T-helper 2 cell (primary cell): Measurements from ENCODE around the gene ZDHHC9.
"Not testable (repeated sequence)": the region's sequence is repeated elsewhere in the genome, so short reads cannot be mapped to it uniquely, and the experiment has no call there.

Experiments used
- DNase-seq, 5 experiments: peaks; one replicate each; pipeline versions ENCODE4 v3.0.0 to v3.0.0-alpha.2; 2012 to 2022
- total RNA-seq, 2 donors: gene quantifications; one replicate each; lab custom pipeline; 2026; lab: John Stamatoyannopoulos, UW

ZDHHC9 gene
- total RNA-seq, result 4.1 to 5.5 reads per million in 2 donors

DNA sequence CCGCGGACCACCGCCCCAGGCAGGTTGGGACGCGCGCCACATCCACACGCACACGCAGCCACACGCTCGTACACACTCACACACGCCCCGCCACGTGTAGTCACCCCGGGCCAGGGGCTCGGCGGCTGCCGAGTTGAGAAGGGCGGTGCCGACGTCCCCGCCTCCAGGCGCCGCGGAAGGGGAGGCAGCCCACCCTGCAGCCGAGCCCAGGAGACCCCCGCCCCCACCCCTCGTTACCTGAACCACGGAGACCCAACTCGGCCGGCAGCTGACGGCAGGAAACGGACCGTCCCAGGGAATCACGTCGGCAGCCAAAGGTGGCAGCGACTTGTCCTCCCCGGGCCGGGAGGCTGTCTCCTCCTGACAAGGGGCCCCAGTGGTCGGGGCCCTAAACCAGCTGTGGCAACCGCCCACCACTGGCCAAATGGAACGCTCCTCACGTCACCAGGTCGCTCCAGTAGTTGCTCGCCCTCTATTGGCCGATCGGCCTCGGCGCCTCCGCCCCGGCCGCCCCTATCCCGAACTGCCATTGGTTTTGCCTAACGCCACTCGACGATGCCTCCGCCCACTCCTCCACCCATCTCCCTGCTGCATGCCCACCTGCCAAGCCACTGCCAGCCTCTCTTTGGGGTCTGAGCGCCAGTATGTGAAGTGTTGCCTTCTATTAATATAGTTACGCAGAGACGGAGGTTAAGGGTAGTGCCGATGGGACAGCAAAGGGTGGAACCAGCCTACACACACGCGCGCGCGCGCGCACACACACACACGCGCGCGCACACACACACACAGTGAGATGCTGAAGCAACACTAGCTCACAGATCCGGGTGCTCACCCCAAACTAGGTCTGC lies at the start of gene ZDHHC9:
Gene ZDHHC9 (minus strand): TSS at position 428 of the 848 bp plus-strand sequence. CDS start 1,941 bp downstream, outside the sequence.
- DNase-seq, result peak; percentile 64 to 91 (median 76)

DNA sequence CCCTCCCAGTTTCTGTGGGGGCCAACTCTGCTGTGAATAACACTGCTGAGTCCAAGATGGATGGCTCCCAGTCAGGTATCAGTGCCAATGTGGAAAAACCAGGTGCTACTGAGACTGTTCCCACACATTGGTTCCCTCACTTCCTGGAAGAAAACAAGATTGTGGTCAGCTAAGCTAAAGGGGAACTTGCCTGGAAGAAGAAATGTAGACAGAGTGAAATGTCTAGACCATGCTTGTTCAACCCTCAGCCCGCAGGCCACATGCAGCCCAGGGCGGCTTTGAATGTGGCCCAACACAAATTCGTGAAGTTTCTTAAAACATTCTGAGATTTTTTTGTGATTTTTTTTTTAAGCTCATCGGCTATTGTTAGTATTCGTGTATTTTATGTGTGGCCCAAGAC lies 33.7 kb upstream of the ZDHHC9 start:
- no peak for DNase-seq

DNA sequence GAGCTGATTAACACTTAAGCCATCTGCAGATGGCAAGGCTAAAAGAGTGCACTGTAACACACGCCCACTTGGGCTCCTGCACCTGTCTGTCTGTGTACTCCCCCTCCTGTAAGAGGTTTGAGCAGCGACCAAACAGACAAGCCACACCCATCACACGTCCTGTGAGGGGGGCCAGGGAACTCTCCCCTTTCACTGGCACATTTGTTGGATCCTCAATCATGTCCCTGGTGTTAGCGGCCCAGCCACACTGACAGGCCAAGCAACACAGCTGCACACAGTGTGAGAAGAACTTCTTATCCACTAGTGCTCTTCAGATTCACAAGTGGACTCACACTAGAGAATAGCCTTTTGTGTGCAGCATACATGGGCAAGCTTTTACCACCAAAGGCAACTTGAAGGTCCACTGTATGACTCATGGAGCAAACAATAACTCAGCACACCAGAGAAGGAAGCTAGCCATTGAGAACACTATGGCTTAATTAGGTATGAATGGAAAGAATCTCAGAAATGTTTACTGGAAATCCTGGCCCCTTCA lies 33.2 kb upstream of the ZDHHC9 start:
- DNase-seq, result no peak

DNA sequence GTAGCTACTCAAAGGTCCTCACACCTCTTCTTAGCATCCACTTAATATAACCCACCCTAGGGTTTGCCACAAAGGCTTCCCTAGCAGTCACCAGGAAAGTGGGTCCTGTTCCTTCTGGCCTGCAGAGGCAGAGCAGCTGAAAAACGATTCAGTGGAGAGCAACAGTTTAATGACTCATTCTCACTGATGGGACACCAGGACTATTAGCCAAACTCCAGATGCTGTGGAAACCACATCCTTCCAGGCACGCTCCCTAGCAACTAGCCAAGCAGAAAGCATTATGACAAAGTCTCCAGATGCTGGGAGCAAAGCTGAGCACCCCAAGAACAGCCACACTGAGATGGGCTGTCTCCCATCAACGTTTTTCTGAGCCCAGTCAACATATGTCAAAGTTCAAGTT lies 32.0 kb upstream of the ZDHHC9 start:
- DNase-seq, result no peak

DNA sequence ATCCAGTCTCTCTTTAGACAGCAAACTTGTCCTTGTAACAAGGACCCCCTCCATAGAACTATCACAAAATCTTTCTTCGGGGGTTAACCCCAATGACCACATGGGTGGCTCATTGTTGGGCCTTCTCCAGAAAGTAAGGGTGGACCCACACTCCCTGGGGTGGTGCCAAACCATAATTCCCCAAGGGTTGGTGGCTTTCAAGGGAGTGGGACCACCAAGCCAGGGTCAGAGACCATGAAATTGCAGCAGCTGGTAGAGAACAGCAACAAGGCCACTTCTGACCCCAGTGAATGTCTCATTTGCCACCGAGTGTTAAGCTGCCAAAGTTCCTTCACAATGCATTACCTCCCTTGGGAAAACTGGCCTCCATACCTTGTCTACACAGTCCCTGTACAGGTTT lies 28.8 kb upstream of the ZDHHC9 start:
- no peak for DNase-seq

DNA sequence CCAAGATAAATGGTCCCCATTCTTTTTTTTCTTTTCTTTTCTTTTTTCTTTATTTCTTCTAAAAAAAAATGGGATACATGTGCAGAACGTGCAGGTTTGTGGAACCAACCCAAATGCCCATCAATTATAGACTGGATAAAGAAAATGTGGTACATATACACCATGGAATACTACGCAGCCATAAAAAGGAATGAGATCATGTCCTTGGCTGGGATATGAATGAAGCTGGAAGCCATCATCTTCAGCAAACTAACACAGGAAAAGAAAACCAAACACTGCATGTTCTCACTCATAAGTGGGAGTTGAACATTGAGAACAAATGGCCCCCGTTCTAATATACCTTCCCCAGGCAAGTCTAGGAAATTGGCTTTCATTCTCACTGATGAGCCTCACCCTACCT lies 22.6 kb upstream of the ZDHHC9 start:
- not testable (repeated sequence) for DNase-seq

DNA sequence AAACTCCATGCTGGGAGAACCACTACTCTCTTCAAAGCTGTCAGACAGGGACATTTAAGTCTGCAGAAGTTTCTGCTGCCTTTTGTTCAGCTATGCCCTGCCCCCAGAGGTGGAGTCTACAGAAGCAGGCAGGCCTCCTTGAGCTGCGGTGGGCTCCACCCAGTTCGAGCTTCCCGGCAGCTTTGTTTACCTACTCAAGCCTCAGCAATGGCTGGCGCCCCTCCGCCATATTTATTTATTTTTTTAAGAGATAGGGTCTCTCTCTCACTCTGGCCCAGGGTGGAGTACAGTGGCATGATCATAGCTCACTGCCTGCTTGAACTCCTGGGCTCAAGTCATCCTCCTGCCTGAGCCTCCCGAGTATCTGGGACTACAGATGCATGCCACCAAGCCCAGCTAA lies 15.4 kb upstream of the ZDHHC9 start:
- not testable (repeated sequence) for DNase-seq

DNA sequence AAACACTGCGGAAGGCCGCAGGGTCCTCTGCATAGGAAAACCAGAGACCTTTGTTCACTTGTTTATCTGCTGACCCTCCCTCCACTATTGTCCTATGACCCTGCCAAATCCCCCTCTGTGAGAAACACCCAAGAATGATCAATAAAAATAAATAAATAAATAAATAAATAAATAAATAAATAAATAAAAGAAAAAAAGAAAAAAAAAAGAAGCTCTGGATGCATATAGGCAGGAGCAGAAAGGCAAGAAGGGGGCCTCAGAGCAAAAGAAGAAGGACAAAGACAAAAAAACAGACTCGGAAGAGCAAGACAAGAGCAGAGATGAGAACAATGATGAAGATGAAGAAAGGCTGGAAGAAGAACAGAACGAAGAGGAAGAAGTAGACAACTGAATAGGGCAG lies 8.1 kb upstream of the ZDHHC9 start:
- DNase-seq, result not testable (repeated sequence)

DNA sequence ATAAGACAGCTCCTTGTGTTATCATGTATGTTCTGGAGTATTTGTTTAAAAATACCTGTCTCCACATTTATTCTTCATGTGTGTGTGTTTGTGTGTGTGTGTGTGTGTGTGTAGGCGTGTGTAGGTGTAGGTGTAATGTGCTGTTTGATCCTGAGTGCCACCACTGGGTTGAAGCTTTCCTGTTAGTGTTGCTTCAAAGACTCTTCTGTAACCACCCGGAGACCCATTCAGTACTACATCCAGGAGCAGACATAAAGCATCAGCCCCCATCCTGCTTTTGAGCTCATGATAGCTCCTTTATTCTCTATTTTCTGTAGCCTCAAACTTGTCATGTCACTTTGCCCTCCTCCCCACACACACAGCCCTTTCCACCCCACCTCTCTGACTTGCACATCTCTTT lies 3.0 kb upstream of the ZDHHC9 start:
- no peak for DNase-seq

DNA sequence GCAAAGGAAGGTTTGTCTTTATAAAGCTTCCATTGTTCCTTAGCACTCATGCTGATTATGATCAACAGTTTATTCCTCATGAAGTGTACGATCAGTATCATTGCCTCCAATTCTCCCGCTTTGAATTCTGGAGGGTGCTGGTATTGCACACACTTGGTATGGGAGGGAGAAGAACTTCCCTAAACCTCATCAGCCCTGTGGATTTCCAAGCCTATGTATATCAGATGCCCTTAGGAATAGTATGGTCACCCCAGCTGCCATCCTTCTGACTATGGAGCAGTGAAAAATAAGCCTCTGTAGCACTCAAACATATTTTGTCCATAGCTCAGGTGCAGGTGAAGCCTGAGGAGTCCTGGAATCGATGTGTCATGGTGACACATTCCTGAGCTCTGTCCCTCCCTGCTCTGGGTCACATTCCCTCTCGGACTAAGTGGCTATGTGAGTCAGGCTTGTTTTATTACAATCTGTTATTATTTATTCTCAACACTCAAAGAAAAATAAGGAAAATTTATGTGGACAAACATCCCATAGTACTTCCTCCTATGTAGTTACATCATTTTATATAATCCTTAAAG lies 2.0 kb upstream of the ZDHHC9 start:
- no peak for DNase-seq

DNA sequence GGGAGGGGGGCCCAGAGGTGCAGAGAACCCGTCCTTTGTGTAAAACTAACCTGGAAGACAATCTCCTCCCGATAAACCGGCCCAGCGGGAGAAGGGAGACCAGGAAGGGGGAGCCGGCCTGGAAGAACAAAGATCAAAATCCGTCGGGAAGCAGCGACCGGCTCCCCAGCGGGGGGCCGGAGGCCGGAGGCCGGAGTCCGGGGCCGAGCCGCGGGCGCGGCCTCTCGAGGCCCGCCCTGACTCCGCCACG lies 552 bp downstream of the ZDHHC9 start:
- DNase-seq, result no peak

DNA sequence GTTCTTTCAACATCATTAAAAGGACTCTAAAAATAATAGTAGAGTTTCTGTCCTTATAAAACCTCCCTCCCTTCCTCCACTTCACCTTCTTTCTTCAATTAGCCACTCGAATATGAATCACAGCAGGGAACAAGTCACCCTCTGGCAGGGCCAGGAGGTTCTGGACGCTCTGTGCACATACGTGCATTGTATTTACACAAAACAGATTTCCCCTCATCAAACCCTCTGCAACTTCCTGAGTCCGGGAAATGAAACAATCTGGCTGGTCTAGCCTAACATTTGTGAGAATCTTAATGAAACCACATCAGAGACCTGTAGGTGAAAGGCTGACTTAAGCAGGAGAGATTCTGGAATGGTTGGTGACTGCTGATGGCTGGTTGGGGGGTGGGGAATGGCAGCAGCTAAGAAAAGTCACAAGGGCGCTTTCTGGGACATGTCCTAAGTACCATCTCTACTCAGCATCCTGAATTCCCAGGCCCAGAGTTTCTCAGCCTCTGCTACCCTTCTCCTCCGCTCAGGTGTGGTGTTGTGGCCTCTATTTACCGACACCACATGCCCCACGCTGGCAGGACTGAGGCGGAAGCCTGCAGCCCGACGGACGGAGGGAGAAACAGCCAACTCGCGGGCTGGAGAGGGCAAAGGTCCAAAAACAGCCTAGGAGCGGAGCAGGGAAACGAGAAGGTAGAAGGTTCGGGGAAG lies 1.0 kb downstream of the ZDHHC9 start:
- DNase-seq, result no peak

DNA sequence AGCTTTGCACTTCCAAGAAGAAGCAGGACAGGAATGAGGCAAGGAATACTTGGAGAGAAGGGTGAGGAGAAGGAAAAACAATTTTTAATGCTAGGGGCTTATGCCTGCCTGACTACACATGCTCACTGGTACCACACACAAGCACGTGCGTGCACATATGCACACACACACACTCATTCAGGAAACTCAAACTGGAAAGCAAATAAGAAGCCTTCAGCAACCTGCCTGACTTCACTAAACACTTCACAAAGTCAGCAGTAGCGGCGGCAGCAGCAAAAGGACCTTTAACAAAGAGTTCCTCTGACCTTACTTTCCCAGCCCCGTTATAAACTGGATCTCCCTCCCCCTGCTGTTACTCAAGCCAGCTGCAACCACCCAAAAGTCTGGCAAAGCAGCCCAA lies 3.3 kb downstream of the ZDHHC9 start:
- no peak for DNase-seq

DNA sequence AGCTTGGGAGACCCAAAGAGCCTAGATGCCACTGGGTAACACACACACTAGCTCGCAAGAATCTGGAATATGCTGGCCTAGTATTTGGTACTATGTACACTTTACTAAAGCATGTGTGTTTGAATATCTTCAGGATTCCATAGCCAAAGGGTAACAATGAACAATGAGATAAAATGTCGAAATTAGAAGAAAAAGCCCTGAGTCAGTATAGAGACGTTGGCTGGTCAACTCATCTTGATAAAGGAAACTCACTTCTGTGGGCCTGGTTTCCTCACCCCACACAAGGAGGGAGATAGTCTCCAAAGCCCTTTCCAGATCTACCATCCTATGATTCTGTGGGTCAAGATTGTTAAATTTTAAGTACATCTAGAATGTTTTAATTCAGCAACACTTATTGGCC lies 6.9 kb downstream of the ZDHHC9 start:
- DNase-seq, result no peak

DNA sequence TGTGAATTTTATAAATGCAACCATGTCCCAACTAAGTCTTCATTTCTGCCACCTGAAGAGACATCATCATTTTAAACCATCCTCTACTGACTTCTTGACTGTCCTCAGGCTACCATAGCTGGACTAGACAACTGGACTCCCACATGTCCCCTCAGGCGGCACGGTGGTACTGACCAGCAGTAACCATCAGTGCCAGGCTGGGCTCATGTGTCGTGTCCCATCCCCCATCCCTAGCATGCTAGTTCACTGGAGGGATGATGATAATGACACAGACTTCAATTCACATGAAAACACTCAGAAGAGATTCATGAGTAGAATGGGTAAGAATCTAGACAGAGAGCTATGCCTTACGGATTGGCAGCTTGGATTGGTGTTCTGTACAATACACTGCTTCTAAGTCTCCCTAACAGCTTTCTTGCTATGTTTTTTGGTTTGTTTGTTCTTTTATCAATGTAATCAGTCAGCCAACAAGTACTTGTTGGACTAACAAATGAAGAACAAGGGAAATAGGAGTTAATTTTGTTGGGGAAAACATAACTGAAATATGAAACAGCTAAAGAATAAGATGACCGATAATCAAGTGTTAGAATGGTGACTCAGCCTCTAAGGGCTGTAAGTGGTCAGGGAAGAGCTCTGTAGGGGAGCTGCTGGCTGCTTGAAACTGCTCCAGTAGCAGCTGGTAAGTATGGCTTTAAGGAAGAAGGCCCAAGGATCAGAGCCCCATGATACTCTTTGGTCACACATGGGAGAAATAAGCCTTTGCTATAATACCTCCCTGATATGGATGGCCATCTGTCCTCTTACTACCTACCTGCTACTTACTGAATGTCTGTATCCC lies 10.3 kb downstream of the ZDHHC9 start:
- DNase-seq, result no peak

DNA sequence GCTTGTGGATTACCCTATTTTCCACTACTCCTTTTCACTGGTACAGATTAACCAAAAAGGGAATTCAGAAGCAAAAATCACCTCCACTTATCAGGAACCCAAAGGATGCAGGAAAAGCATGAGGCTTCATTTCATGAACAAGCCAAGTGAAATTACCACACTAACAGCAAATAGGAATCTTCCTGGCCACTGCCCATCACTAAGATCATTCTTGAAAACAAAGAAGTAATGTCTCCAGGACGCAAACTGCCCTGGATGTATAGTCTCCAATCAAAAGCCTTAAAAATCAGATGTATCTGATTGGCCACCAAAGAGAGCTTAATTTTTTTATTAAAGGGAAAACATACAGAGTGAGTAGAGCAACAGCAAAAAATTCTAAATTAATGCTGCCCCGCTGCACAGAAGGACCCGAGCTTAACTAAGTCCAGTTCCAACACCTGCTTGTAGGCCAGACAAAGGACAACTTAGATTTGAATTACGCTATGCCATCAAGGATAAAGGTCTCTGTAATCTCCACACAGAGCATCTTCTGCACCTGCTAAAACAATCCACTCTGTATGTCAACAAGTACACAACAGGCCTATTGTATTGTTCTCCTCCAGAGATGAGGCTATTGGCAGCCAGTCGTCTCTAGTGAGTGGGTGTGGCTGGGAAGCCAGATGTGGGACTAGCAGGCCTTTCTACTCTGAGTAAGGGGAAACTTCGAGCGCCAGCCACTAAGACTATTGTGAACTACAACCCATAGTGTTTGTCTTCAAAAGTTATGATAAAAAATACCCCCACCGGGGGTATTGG lies 12.4 kb downstream of the ZDHHC9 start:
- DNase-seq, result no peak

DNA sequence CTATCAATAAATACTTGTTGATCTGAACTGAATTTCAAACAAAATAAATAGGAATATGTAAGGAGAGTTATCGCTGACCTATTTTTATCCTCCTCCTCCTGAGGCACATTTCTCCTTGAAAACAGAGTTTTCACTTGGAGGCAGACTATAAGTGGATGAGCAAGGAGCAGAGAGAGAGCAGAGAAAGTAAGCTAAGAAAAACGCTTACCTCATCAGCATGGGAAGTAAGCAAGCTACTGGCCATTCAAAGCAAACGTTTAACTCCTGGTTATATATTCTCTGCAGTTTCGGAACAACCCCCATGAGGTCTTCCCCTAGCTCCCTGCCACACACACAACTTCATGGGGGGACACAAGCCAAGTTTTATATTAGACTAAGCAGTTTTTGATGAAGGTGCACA lies 13.2 kb downstream of the ZDHHC9 start:
- no peak for DNase-seq

DNA sequence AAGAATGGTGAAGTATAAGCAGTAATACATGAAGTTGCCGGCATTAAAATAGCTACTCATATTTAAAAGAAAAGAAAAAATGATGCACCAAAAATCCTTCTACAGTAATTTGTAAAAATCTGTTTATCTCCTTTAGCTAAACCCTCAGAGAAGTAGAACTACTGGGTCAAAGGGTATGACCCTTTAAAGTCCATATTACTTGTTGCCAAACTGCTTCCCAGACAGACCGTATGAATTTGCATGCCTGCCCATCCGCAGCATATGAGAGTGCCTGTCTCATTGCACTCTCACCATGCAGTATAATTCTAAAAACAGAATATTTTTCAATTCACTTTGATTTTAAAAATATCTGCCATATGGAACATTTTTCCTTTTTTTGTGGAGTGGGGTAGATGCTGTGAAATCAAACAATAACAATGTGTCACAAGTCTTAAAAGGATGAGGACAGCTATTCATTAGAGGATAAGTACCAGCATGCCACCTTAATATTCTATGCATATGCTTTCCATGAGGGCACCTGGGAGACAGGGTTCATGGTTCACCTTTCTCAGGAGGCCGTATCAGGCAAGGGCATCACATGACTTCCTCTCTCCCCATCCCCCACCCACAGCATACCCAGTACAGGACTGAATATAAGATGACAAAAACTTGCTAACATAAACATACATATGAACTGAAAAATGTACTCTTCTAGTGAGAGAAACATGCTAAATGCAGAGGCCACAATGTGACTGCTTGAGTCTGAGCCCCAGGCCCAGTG lies 17.8 kb downstream of the ZDHHC9 start:
- DNase-seq, result peak in 1 of 5 experiments; percentile 47

DNA sequence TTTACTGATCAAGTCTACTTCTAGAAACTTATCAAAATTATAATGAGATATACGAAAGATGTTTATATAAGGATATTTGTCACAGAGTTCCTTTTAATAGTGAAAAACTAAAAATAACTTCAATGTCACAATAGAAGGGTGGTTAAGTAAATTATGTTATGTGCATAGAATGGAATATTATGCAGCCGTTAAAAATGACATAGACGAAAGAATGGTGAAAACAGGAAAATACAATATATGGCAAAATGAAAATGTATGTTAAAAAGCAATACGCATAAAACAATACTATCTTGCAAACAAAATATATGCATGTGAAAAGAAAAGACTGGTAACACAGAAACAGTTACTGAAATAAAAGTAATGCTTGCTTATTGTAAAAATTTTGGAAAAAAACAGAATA lies 19.1 kb downstream of the ZDHHC9 start:
- DNase-seq, result no peak

DNA sequence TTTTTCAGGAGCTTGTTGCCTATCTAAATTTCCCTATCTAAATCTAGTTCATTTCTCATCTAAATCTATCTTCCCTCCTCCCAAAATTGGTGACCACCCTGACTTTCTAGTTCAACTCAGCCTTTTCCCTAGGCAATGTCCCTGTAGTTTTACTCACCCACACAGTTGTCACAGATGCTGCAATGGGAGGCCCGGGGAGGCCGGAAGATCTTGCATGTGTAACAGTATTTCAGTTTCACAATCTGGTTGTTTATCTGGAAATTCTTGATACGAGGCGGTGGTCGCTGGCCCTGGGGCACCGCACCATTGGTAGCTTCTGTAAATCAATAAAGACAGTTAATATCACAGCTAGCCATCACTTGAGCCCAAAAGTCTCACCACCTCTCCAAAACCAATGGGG lies 20.2 kb downstream of the ZDHHC9 start:
- DNase-seq, result peak in 1 of 5 experiments; percentile 45

DNA sequence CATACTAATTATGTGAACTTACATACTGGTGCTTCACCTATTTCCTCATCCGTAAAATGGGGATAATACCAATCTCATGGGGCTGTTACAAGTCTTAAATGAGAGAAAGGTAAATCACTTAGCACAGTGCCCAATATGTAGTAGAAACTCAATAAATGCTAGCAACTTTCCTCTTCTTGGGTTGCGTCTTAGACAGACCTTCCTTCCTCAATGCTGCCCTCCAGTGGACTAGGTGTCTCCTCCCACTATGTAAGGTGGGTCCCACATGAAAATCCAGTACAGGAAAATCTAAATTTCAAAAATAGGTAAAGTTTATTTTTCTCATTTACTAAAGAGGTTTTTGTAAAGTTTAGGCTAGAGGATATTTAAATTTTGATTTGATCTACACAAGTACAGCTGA lies 20.6 kb downstream of the ZDHHC9 start:
- peak in 4 of 5 experiments; percentile 2 to 68 (median 34) for DNase-seq
